GM19324 (cell line): ENCODE data around the gene MCM9.
"Not testable (repeated sequence)": the region's sequence is repeated elsewhere in the genome, so short reads cannot be mapped to it uniquely, and the experiment has no call there.

ENCODE experiments used
- ATAC-seq: cut with Tn5 transposase; IDR thresholded peaks from one replicate; pipeline ENCODE4 v1.9.1; 2021; ENCODE audit warnings: mild to moderate bottlenecking, moderate library complexity; ENCODE audit not compliant: unreplicated experiment, low FRiP score

Gene MCM9

GRCh38 chr6:118776607-118777549 lies 158.1 kb downstream of the MCM9 start:
- peak; percentile 70 for ATAC-seq

DNA sequence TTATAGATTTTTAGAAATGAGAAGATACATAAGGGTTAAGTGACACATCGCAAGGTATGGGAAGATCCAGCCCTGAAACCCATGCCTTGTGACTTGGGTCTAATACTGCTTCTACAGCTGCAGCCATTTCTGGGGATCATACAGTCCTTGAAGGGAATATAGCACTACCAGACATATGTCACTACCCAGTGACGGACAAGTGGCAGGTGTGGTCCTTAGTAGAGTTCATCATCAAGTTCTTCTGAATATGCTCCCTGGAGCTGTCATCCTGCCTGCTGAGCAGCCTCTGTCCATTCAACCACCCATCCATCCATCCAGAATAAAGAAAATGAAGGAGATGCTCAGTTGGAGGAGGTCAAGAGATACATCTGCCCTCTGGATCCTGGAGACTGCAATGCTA lies 159.6 kb downstream of the MCM9 start:
- no peak for ATAC-seq

GRCh38 chr6:118774581-118774980 lies 160.4 kb downstream of the MCM9 start:
- no peak for ATAC-seq

GRCh38 chr6:118772886-118773285 lies 162.1 kb downstream of the MCM9 start:
- ATAC-seq: no peak

GRCh38 chr6:118771253-118771652 lies 163.7 kb downstream of the MCM9 start:
- no peak for ATAC-seq

DNA sequence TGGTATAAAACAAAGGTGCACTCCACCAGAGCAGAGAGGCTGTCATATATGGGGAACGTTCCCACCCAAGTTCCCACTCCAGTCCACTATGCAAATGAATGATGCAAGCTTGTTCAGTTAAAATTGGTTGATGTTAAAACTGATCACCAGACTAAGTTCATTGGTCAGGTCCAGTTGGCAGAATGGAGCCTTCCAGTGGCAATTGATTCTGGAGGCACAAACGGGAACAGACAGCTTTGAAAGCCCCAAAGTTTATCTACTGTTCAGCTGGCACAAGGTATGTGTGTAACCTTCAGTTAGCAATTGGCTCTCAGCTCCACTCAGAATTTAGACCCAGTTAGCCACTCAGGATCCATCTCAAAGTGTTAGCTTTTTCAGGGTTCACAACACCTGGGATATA lies 164.1 kb downstream of the MCM9 start:
- no peak for ATAC-seq

DNA sequence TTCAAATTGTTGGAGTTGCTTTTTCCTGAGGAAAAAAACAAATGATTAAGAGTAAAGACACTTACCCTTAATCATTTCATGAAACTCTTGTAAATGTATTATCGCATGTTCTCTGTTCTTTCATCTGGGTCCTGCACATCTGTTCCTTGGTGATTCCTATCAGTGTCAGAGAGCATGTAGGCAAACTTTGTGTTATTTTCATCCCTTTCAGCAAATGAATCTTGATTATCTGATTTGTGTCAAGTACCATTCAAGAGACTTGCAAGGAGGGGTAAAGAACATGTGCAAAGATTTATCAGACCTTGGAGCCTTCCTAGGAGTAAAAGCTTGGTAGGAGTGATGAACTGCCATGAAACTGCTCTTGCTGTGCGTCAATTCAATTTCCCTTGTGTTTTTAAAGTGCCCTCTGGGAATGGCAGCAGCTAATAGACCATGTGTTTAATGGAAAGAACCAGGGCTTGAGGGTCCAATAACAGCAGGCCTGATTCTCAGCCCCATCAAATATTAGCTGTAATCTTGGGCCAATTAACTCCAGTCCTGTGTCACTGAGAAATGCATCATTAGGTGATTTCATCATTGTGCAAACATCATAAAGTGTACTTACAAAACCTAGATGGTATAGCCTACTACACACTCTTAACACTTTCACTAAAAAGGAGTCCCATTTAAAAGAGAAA lies 164.7 kb downstream of the MCM9 start:
- ATAC-seq: no peak

GRCh38 chr6:118768904-118769325 lies 166.0 kb downstream of the MCM9 start:
- no peak for ATAC-seq

GRCh38 chr6:118768441-118768840 lies 166.5 kb downstream of the MCM9 start:
- no peak for ATAC-seq

GRCh38 chr6:118765316-118765715 lies 169.6 kb downstream of the MCM9 start:
- ATAC-seq: not testable (repeated sequence)

DNA sequence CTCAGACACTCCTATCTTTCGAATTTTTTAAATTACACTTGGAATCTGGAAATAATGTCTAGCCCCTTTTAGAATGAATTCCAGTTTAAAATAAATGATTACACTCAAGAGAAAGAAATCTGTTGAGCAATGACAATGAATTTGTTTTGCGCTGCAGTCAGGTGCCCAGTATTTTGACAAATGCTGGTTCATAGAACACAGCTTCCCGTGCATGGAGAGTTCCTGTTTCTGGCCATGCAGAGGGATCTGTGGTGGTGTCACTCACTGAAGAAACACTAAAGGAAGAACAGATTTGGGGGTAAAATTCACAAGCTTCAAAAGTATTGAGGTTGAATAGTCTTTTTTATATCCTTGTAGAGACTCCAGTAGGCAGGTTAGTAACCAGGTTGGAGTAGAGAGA lies 170.2 kb downstream of the MCM9 start:
- no peak for ATAC-seq
